NCI-H128 (cell line): ENCODE measurements around the gene ANXA4.
"Not testable (repeated sequence)": the region's sequence is repeated elsewhere in the genome, so short reads cannot be mapped to it uniquely, and the experiment has no call there.

Experiments
- DNase-seq: peaks from one replicate; lab custom pipeline; 2025; ENCODE audit not compliant: unreplicated experiment; lab: John Stamatoyannopoulos, UW

ANXA4 gene

DNA sequence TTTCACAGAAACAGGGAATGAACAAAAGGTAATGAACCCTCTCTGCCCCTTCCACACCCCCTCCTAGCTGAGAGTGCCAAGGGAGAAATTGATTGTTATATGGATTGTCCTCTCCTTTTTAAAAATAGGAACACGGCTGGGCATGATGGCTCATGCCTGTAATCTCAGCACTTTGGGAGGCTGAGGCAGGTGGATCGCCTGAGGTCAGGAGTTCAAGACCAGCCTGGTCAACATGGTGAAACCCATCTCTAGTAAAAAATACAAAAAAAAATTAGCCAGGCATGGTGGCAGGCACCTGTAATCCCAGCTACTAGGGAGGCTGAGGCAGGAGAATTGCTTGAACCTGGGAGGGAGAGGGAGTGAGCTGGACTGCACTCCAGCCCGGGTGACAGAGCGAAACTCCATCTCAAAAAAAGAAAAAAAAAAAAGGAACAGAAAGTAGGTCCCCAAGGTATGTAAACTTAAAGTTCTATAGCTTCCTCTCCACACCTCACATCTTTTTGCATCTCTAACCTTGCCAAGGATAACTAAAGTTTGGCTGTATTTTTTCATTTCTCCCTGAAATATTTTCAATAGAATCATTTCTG is 60.9 kb downstream of the ANXA4 start:
- not testable (repeated sequence) for DNase-seq

DNA sequence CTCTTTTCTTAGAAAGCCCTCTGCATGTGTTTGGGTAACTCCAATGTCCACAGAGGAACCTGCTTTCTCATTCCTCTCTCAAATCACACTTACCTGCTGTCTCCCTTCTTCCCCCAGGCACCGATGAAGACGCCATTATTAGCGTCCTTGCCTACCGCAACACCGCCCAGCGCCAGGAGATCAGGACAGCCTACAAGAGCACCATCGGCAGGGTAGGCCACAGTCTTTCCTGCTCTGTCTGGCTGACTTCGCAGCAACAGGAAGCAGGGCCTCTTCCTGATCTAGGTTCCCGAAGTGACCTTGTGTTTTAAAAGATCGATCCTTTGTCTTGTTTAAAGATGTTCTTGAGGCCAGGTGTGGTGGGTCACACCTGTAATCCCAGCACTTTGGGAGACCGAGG is 62.5 kb downstream of the ANXA4 start:
- no peak for DNase-seq

DNA sequence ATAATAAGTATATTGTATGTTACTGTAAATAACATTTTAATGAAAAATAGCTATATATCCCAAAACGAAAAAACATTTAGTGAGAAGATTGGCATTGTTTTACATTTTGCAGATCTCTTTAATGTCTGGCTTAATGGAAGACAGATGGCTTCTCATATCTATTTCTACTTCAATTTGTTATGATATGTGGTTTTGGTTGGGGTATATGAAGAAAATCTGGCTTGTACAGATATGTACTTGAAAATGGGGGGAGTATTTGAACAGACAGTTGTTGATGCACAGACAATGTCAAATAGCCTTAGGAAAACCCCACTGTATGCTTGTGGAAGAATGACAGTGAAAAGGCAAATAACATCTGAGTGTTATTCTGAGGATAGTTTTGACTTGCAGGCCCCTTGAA is 64.0 kb downstream of the ANXA4 start:
- DNase-seq = no peak

DNA sequence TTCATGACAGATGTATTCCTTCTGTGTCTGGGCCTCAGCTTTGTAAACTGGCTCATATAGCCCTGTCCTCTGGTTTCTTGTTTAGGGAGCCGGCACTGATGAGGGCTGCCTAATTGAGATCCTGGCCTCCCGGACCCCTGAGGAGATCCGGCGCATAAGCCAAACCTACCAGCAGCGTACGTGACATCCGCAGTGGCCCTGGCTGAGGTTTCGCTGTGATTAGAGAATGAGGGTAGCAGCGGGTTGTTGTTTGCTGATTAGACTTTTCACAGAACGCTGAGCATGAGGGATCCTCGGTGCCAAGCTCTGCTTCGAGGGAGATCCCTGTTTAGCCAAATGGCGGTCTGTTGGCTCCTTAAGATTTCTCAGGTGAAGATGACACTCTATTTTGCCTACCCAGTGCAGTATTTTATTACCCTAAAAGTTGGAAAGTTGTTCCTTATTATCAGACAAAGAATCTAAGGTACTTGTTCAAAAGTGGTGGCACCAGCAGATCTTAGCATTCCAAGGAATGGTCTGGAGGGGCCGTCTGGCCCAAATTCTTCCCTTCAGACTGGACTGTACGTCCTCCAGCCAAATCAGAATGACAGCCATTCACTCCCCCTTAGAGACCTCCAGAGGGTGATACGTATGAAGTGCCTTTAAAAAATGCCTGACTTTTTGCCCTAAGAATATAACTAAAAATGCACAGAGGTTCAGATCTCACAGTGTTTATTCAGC is 66.0 kb downstream of the ANXA4 start:
- DNase-seq = no peak

DNA sequence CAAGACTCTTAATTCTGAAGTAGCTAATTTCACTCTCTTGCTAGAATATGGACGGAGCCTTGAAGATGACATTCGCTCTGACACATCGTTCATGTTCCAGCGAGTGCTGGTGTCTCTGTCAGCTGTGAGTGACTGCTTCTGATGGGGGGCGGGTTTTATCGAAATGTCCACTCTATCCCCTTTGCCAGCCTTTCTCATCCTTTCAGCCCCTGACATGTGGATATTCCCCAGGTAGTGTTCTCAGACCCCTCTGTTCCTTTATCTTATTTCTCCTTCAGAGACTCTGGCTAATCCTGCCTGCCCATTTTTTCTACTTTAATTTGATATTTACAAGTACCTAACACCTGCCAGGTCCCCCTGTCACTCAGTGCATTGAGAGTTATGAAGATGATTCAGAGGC is 68.6 kb downstream of the ANXA4 start:
- DNase-seq = no peak

DNA sequence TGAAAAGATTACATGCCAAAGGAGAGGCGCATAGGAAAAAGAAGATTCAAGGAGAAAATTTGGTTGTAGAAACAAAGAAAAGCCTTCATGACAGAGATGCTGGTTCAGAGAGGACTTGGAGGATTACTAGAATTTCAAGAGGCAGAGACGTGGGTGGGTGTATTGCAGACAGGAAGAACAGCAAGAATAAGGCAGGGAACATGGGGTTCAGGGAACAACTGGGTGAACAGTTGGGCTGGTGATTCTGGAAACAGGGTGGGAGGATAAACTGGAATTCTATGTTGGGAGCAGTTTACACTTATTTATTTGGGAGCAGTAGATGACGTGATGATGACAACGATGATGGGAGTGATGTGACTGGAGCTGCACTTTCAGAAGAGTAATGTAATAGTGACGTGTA is 69.1 kb downstream of the ANXA4 start:
- DNase-seq = no peak

DNA sequence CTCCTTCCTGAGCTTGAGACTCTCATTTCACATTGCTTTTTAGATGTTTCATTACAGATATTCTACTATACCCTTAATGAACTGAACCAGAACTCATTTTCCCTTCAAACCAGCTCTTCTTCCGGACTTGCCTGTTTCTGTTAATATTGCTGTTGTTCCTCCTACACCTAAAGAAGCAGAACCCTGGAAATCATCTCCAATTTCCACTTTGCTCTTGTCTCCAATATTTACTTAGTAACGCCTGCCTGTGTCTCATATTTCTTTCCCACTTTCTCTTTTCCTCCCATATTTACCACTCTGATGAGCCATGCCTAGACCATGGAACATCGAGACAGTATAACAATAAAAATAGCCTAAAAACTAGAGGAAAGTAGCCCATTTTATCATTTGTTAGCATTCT is 69.7 kb downstream of the ANXA4 start:
- DNase-seq = no peak

DNA sequence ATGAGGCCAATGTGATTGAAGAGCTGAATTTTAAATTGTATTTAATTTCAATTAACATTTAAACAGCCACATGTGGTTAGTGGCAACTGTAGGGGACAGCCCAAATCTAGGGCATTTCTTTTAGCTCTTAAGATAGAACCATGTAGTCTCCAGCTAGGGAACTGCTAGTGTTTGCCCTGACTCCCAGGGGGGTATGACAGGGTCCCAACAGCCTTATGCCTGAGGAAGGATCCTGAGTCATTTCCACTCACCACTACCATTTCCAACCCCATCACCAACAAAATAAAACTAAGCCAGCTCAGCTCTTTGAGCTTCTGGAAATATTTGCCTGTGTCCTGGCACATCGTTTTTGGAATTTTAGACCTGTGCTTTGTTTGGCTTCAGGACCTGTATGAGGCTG is 73.8 kb downstream of the ANXA4 start:
- no peak for DNase-seq

DNA sequence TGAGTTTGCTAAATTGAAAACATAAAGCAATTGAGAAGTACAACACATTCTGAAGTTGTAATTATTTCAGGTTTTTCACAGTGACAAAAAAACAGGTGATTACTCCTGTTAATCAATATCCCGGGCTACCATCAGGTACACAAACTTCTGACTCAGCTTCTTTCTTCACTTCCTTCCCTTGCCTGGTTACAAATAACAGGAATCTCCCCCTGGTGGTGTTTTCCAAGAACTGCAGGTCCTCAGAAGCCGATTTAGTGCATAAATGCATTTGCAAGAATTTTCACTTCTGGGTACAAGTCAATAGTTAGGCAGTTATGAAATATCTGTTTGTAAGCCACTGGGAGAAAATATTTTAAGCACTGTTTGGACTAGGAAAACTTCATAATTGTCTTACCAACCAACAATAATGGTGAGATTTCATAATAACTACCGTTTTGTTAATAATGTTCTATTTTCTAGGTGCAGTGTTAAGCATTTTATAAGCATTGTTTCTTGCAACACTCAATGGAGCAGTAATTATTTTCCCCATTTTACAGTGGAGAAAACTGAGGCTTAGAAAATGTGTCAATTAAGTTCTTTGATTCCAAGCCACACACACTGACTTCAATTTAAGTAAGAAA is 75.1 kb downstream of the ANXA4 start:
- DNase-seq = peak; percentile 24

DNA sequence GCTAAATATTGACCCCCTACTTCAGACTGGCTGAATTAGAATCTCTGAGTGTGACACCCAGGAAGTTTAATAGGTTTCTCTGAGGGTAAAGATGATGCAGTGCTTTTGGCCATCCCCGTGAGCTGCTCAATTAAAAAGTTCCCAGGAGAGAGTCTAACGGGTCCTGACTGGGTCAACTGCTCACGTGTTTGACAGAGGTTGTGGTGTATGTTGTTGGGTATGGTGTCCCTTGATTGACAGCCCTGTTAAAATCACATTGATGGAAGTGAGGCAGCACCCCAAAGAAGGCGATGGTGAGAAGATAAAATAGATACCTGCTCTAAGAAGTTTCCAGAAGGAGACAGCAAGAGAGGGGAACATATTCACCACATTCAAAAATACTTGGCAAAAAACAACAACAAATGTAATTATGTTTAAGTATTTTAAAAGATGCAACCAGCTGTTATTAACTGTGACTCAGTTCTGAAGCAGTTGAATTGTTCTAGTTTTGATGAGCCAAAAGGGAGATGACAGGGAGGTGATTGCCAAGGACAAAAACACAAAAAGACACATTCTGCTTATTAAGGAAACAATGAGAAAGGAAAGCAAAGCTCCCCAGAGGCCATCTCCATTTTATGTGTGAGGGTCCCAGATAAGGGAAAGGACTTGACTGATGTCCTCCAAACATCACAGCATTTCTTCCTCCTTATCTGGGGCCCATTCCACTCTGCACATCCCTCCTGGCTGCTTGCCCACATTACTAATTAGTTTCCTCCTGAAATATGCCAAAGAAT is 76.0 kb downstream of the ANXA4 start:
- DNase-seq = no peak

DNA sequence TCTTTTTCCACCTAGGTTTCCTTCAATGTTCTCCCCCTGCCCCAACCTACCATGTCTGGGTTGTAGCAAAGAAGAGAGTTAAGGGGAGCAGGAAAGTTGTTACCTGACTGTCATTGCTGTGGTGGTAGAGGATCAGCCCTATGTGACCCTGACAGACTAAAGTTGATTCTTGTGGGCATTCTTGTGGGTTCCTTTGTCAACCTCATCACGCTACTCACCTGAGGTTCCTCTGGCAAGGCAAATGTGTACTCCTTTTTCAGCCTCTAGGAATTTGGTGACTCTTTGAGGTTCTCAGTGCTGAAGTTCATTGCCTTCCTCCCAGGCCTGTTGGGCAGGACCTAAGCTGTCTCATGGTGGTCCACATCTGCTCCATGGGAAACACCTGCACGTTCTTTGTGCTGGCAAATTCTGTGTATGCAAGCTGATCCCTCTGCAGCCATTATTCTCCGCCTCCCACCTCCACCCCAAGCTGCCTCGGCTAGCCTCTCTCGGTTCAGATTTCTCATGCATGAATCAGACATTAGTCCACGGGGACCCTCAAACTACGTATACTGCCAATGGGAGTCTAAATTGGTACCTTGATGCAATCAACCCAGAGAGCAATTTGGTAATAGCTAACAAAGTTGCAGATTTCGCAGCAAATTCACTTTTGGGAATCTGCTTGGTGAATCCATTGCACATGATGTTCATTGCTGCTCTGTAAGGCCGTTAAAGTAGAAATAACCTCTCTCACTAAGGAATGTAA is 86.0 kb downstream of the ANXA4 start:
- no peak for DNase-seq

DNA sequence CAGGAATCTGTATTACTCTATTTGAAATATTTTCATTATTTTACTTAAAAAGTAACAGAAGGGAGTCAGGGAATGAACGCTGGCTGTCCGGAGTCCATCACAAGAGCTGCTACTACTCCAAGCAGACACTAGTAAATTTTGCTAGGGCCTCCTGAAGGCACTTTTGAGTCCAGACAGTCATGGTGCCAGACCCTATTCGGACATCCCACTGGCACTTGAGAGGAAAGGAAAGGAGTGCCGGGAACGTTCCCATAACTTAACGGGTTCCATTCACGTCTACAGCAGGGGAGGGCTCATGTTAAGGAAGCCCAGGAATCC is 87.0 kb downstream of the ANXA4 start:
- no peak for DNase-seq

DNA sequence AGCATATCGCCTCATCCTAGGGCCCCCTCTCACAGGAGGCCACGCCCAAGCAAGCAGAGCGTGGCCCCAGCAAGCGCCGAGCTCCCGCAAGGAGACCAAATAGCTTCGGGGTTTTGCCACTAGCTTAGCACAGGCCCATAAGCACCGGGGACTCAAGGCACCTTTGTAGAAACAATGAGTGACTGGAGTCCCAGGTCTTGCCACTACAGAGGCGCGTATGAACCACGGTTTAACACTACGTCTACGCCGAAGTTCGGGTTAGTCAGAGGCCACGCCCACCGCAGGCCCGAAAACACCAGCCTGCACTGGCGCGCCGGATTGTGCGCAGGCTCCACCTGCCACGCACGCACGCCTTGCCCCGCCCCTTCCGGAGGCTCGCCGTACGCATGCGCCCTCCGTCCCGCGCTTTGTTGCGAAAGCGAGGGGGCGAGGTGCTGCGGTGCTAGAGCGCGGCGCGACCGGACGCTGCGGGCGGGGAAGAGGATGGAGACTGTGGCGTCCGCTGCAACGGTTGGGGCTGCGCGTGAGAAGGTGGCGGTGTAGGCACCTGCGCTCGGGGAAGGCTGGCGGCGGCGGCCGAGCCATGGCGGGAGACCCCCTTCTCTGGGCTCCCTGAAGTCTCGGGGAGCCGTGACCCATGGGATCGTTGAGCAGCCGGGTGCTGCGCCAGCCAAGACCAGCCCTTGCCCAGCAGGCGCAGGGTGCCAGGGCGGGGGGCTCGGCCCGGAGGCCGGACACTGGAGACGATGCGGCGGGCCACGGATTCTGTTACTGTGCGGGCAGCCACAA is 87.5 kb downstream of the ANXA4 start, which contains the start of gene GMCL1:
Gene GMCL1, plus strand, starts transcription at position 405 of the 789 bp plus-strand sequence. Its CDS starts 233 bp downstream, at position 638.
- DNase-seq = peak; percentile 93

DNA sequence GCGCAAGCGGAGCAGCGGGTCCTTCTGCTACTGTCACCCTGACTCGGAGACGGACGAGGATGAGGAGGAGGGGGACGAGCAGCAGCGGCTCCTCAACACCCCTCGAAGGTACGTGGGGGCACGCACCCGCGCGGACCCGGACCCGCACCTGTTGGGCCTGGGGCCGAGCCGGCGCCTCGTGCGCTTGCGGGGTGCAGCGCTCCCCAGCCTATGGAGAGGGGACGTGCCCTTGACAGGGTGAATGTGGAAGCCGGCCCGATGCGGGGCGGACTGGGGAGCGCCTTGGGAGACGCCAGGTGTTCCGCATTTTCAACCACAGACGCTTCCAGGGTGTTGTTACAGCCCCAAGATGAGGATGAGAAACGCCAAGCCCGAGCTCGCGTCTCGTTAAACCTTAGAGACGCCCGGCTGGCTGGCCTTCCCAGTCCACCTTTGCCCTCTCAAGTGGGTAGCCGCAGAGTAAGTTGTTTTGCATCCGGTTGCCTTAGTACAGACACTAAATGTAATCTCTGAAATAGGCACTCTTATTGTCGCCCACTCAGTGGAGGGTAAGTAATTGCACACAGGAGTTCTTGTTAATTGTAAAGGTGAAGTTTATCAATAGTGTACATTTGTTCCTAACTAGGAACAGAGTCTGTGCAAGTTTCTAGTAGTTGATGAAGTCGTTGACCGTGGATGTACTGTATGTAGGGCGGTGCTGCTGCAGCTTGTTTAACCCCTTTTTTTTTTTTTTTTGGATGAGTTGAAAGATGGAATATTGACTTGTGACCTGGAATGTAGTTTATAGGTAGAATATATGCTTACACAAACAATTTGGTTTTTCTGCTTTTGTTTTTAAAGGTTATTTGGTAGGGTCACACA is 88.3 kb downstream of the ANXA4 start:
- no peak for DNase-seq

DNA sequence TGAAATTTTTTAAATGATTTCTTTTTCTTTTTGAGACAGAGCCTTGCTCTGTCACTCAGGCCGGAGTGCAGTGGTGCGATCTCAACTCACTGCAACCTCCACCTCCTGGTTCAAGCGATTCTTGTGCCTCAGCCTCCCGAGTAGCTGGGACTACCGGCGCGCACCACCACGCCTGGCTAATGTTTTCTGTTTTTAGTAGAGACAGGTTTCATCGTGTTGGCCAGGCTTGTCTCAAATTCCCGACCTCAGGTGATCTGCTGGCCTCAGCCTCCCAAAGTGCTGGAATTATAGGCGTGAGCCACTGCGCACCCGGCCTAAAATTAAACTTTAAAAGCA is 88.9 kb downstream of the ANXA4 start:
- DNase-seq = not testable (repeated sequence)

DNA sequence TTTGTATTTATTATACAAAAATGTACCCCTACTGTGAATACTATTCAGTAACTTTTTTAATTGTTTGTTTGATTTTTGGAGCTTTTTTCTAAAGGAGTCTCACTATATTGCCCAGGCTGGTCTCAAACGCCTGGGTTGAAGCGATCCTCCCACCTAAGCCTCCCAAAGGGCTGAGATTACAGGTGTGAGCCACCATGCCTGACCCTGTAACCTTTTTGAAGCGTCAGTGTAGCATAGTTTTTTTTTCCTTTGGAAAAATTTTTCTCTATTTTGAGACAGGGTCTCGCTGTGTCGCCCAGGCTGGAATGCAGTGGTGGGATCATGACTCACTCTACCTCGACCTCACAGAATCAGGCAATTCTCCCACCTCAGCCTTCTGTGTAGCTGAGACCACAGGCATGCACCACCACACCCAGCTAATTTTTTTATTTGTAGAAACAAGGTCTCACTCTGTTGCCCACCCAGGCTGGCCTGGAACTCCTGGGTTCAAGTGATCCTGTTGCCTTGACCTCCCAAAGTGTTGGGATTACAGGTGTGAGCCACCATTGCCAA is 89.5 kb downstream of the ANXA4 start:
- DNase-seq = no peak

DNA sequence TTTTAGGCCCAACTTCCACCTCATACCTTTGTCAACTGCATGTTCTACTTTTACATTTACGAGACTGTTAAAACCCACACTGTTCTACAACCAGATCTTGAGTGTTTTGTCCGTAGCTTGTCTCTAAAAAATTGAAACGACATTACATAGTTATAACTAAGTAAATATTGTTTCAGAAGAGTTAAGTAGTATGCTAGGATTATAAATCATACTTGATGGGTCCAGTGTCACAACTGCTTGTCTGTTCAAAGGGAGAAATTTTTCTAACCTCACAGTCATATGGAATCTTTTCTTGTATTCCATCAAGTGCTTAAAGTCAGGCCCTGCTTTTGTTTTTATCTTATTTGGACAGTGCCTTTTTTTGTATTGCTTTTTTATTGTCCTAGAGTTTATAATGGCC is 91.8 kb downstream of the ANXA4 start:
- DNase-seq = no peak

DNA sequence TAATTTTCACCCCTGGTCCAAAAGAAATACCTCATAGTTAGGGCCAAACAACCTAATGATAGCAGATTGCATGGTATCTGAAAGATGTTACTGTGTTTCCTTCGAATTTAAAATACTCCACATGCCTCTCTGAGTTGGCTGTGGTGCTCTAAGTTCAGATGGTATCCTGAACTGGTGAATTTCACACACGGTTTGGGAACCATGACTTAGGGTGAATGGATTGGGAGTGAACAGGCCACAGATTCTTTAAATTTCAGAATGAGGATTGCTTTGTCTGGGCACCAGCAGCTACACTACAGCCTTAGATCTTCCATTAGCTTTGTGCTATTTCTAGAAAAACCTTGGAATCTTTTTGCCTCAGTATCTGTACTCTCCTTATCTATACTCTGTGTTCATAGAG is 93.7 kb downstream of the ANXA4 start:
- DNase-seq = no peak

DNA sequence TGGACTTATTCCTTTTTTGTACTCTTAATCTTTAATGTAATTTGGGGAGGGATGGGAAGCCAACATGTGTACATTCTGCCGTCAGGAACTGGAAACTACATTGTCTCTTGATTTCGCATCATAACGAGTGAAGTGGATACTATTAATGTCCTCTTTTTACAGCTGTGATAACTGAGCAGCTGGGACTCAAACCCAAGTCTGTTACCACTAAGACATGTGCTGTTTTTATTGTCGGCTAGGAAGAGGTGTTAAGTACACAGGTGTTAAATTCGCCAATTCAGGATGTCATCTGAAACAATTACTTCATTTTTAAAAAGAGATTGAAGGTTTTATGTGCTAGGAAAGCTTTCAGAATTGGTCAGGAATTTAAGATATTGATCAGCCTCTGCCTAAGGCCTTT is 94.4 kb downstream of the ANXA4 start:
- no peak for DNase-seq
